HG02610 (cell line): ENCODE measurements around the gene PMF1.

ENCODE experiments used
- ATAC-seq: cut with Tn5 transposase; IDR thresholded peaks from one replicate; pipeline ENCODE4 v1.9.1; 2021; ENCODE audit warnings: mild to moderate bottlenecking, moderate library complexity; ENCODE audit not compliant: unreplicated experiment

Gene PMF1

DNA sequence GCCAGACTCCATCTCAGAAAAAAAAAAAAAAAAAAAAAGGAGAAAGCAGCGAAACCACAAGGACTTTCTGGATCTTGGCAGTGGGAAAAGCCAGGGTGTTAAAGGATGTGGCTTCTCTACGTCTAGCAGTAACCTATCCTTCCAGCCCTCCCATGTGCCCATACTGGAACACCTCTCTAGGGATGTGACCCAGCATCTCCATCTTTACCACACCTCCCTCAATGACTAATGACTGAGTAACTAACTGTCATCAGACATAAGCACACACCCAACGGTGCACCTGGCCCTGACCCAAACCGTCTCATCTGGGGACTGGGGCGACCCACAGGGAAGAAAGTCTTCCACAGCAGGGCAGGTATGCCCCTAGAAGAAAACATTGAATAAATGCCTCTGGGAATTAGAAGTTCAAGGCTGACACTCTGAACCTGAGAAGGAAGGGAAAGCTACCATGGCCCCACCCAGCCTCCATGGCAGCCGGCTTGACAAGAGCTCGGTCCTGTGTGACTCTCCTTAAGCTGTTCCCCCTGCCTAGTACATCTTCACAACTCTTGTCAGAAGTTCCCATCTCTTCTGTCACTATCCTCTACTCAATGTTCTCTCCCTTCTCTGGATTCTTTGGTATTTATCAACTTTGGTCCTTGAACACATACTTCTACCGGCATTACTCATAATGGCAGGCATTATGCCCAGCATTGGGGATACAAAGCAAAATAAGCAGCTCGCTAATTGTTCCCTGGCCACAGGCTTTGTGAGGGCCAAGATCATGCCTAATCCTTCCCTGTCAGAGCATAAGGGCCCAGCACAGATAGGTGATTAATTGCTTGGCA lies 49.9 kb downstream of the PMF1 start:
- no peak for ATAC-seq

- no peak for ATAC-seq
Observed at GRCh38 chr1:156263288-156263655, 50.5 kb downstream of the PMF1 start.

GRCh38 chr1:156266051-156266450 lies 53.2 kb downstream of the PMF1 start:
- no peak for ATAC-seq

DNA sequence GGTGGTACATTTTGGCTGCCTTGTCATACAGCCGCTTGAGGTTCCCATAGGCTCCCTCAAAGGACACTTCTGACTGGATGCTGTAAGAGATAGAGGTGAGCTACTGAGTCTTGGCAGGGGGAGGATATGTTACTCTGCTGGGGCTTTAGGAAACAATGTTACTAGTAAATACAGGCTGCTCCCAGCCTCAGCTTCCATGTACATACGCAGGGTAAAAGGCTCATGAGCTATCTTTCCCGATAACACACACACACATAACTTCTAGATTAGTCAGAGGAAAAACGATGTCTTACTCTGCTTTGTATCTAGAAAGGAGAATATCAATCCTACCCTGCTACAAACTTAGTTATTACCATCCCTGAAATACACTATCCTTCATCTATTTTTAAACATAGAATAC lies 55.5 kb downstream of the PMF1 start:
- no peak for ATAC-seq

- ATAC-seq = no peak
Observed at GRCh38 chr1:156270314-156270713, 57.5 kb downstream of the PMF1 start.

DNA sequence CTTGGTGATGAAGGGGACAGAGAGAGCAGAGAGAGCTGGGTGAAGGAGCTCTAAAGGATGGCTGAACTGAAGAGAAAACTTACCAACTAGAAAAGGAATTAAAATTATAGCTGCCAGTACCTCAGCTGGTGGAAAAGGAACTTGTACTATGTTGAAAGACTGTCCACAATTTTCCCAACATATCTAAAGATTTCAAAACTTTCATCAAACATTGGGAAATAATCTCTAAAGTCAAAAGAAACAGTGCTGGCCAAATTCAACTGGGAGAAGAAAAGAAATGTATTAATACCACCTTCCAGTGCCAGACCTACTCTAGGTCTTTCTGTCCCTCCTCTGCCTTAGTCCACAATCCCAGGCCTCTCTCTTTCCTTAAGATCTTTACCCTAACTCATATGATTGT lies 63.7 kb downstream of the PMF1 start:
- no peak for ATAC-seq

- no peak for ATAC-seq
Observed at GRCh38 chr1:156276966-156277381, 64.2 kb downstream of the PMF1 start.

GRCh38 chr1:156279837-156280236 lies 67.0 kb downstream of the PMF1 start:
- ATAC-seq = no peak

DNA sequence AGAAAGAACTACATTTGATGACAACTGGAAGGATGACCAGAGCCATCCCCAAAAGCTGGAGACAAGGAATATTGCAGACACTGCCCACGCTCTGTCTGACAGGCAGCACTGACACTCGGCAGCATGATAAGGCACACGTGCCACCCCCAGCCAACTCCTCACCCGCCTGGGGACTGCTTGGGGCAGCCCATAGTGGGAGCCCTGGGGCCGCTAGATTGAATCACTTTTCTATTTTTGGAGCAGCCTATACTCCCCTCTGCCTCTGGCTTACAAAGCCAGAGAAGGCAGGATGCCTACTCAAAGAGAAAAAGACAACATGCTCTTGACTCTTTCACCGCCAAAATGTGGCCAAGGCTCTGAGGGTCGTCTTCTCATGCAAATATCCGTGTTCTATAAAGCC lies 68.5 kb downstream of the PMF1 start:
- ATAC-seq = peak; percentile 37

DNA sequence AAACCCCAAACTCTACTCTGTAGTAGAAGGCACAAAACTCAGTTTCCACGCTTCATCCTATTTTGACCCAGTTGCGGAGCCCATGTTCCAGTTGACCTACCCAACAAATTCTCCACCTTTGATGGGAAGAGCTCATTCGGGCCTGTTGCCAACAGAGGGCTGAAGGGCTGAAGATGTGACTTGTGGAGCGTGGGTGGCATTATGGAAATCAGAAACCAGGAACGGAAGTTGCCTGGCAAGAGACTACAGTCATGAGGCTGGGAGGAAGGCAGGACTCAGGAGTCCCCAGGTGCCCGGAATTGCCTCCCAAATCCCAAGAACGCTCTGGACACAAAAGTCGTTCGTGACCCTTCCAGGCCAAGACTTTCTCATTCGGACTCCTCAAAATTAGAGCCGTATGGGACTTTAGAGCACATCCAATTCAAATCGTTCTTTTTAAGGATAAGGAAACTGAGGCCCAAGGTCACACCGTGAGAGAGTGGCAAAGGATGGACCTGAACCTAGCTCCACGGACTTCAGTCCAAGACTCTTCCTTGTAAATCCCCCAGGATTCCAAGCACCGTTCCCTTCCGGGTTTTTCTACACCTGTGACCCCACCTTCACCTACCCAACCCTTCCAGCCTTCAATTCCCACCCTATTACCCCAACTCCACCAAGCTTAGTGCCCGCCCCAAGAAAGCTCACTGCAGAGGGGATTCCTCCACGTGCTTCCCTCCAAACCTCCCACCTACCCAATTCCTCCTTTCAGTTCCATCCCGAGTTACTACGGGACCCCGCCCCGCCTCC lies 69.1 kb downstream of the PMF1 start:
- ATAC-seq = no peak

DNA sequence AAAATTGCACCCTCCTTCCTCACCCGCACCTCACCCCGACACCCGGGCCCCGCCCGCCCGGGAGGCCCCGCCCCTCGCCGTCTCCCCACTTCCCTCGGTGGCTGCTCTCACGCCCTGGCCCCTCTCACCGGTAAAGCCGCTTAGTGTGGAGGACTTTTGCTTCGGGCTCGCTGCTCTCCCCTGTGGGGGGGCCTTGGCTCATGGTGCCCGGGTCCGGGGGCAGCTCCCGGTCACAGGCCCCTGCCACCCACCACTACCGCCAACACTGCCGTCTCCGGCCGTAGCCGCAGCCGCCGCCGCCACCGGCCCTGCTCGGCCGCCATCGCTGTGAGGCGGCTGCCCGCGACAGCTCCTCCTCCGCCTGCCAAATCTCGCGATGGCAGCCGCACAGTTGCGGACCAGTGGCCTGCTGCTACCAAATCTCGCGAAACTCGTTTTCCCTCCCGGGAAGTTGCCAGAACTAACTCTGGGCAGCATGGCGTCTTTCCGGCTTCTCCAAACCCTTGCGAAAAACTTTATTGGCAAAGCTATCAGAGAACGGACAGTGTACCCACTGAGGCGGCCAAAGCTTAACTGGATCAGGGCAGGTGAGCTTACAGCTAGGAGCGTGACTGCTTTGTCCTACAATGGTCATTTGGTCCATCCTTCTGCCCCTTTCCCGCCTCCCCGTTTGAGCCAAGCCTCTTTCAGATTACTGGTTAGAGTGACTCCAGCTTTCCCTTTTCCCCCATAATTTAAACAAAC lies 69.8 kb downstream of the PMF1 start, which contains the start of gene SMG5:
Gene SMG5 (minus strand): TSS at position 347 of the 744 bp plus-strand sequence. CDS start 145 bp downstream, at position 202.
- peak; percentile 74 for ATAC-seq

- no peak for ATAC-seq
Observed at GRCh38 chr1:156283521-156283920, 70.7 kb downstream of the PMF1 start.

DNA sequence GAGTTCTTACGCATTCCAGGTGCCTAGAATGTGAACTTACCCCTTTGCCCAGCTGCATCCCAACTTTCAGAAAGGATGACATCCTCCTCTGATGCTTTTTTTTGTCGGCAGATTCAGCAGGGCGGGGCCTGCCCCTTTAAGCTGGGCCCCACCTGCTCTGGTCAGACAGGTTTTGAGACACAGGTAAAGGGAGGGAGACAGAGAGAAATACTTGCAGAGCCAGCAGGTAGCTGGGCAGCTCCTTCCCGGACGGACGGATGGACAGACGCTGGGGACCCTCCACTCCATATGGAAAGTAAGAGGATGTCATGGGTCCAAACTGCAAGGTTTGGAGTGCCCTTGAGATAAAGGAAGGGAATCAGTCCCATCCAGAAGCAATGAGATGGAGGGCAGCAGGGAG lies 71.3 kb downstream of the PMF1 start, which contains the start of gene TMEM79:
Gene TMEM79 (plus strand): TSS at position 214 of the 400 bp plus-strand sequence. CDS start 902 bp downstream, outside the sequence.
- ATAC-seq = no peak

DNA sequence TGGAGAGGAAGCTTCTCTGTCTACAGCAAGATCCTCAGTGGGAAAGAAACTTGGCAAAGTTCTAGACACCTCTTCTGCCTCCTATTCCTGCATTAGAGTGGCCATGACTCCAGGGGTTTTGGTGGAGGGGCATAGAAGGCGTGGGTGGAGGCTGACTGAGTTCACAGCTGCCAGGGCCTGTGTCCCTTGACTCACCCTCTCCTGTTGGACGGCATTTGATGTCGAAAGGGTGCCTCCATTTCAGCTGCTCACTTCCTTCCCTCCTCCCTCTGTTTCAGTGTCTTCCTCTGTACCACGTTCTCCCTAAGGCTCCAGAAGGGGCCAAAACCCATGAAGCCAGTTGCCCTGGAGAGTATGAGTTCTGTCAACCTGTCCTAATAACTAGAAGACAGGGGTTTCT lies 72.0 kb downstream of the PMF1 start:
- ATAC-seq = no peak

GRCh38 chr1:156285437-156285836 lies 72.6 kb downstream of the PMF1 start:
- no peak for ATAC-seq

- ATAC-seq = no peak
Observed at GRCh38 chr1:156286061-156286460, 73.3 kb downstream of the PMF1 start.
